Activated CD8-positive, alpha-beta memory T cell treated with anti-CD3 and anti-CD28 coated beads, Interleukin-2, amount 50 U/mL, for 4 hours (primary cell): ENCODE data around the gene NAP1L4.

Source experiments
- DNase-seq: peaks from one replicate; pipeline ENCODE4 v3.0.0-alpha.2; 2020

NAP1L4 gene

GRCh38 chr11:2934021-2934550 is 58.0 kb downstream of the NAP1L4 start:
- DNase-seq: peak; percentile 2

- no peak for DNase-seq
Measured at GRCh38 chr11:2933375-2934020, 58.6 kb downstream of the NAP1L4 start.

- DNase-seq: no peak
Measured at GRCh38 chr11:2932850-2933251, 59.3 kb downstream of the NAP1L4 start.

GRCh38 chr11:2931771-2932738 is 60.1 kb downstream of the NAP1L4 start:
- no peak for DNase-seq

GRCh38 chr11:2931420-2931746 is 60.7 kb downstream of the NAP1L4 start:
- DNase-seq: no peak

GRCh38 chr11:2930704-2931419 is 61.3 kb downstream of the NAP1L4 start:
- peak; percentile 38 for DNase-seq

- peak; percentile 38 for DNase-seq
Measured at GRCh38 chr11:2929950-2930703, 62.0 kb downstream of the NAP1L4 start.

- peak; percentile 48 for DNase-seq
Measured at GRCh38 chr11:2929531-2929949, 62.6 kb downstream of the NAP1L4 start.

- peak; percentile 47 for DNase-seq
Measured at GRCh38 chr11:2928605-2929530, 63.3 kb downstream of the NAP1L4 start, which contains the start of gene PHLDA2. Gene PHLDA2, minus strand, starts transcription at chr11:2929420. Its CDS starts 56 bp downstream, at chr11:2929364.

- DNase-seq: no peak
Measured at GRCh38 chr11:2927851-2928604, 64.1 kb downstream of the NAP1L4 start.

GRCh38 chr11:2927121-2927800 is 64.9 kb downstream of the NAP1L4 start:
- no peak for DNase-seq

GRCh38 chr11:2926611-2927051 is 65.5 kb downstream of the NAP1L4 start:
- no peak for DNase-seq

- no peak for DNase-seq
Measured at GRCh38 chr11:2924821-2925675, 67.1 kb downstream of the NAP1L4 start.

GRCh38 chr11:2924381-2924780 is 67.7 kb downstream of the NAP1L4 start:
- no peak for DNase-seq

- DNase-seq: no peak
Measured at GRCh38 chr11:2923446-2924375, 68.4 kb downstream of the NAP1L4 start.

GRCh38 chr11:2922655-2923054 is 69.5 kb downstream of the NAP1L4 start:
- DNase-seq: no peak

GRCh38 chr11:2921742-2922493 is 70.2 kb downstream of the NAP1L4 start:
- DNase-seq: no peak
